Measurements from ENCODE around the gene GPATCH3. TPM values are rescaled to one million over a fixed set of nuclear protein-coding genes. Genes with fewer than 3 reads are reported as not detected.

GPATCH3 gene
- total and polyA plus RNA-seq, 2 of the 4 experiments (the other 2 are of a cell fraction): 5.2 to 8.0 TPM

DNA sequence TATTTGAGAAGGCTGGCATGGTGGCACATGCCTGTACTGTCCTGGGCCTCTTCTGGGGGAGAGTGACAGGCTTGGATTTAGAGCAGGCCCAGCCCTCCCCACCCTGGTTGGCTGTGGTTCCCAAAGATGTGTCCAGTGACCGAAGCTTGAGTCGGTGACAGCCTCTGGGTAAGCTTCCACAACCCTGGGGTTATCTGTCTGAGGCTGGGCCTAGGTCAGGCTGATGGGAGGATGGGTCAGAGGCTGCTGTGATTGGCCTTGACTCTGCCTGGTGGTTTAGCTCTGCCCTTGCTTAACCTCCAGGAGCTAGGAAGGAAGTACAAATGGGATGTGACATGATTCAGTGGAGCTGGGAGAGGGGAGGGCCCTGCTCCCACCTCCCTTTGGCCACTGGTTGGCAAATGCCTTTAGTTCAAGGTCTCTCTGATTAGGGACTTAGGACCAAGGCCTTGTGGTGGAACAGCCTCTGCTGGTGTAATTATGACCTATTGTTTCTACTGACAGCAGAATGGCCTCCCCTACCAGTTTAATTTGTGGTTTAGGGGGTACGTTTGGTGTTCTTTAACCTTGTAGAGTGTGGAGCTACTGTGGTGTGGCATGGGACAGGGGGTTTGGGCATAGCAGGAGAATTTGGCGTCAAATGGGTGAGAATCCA is 37.9 kb upstream of the GPATCH3 start:
- no peak overlapping the region for H3K27ac ChIP-seq (ENCODE audit: insufficient read depth, low read length)
- H2BK15ac ChIP-seq (ENCODE audit: low read depth, low read length): no peak overlapping the region
- H3K9ac ChIP-seq (ENCODE audit: low read depth, low read length): no peak overlapping the region
- no peak overlapping the region for H2AK9ac ChIP-seq (replicated peaks; ENCODE audit: low read depth, low read length, poor library complexity)
- H3K18ac ChIP-seq (ENCODE audit: low read depth, low read length): no peak overlapping the region
- H2AFZ ChIP-seq (replicated peaks; ENCODE audit: low read length, poor library complexity): no peak overlapping the region
- H3K4me1 ChIP-seq (ENCODE audit: control insufficient read depth, insufficient read depth, low read length): peaks cover 7% of the 10 kb centered on the region; the same call in 1 of the 2 replicates
- in situ Hi-C loops (cut with MboI; ENCODE audit: low sequenced_read_pairs) (no loop called here), dilution Hi-C loops (cut with HindIII; ENCODE audit: low sequenced_read_pairs, unreplicated experiment) (no loop called here), intact Hi-C loops (cut with micrococcal nuclease) (no loop called here)
- POLR2A ChIA-PET (ENCODE audit: unreplicated experiment): no interaction called here
- H3K4ac ChIP-seq (ENCODE audit: low read depth, low read length): no peak overlapping the region
- no peak overlapping the region for H4K5ac ChIP-seq (ENCODE audit: low read depth, low read length)
- no peak overlapping the region for H4K8ac ChIP-seq (ENCODE audit: low read depth in 2 of 2, low read length in 2 of 2)
- no peak overlapping the region for H2BK20ac ChIP-seq (ENCODE audit: low read depth, low read length)
- no peaks in the 10 kb centered on the region for H3K9me3 ChIP-seq (ENCODE audit: control insufficient read depth, insufficient read depth, low read length)
- no peaks in the 10 kb centered on the region for H4K20me1 ChIP-seq (ENCODE audit: insufficient read depth, low read length)
- H3K23ac ChIP-seq (ENCODE audit: low read depth, low read length): no peak overlapping the region
- TF ChIP-seq RCOR1 (IDR thresholded peaks at IDR 0.05; ENCODE audit: insufficient replicate concordance, low read length) (no peak), POLR2A (IDR thresholded peaks at IDR 0.05; ENCODE audit: low read depth, low read length) (no peak), MAFK (IDR thresholded peaks at IDR 0.05; ENCODE audit: low read depth, low read length) (no peak), CEBPB (IDR thresholded peaks at IDR 0.05; ENCODE audit: low read depth, low read length) (no peak), NFE2L2 (IDR thresholded peaks at IDR 0.05; ENCODE audit: low read depth, low read length) (no peak), BHLHE40 (IDR thresholded peaks at IDR 0.05; ENCODE audit: low read depth, low read length) (no peak), SMC3 (IDR thresholded peaks at IDR 0.05; ENCODE audit: low read depth, low read length) (no peak), CHD1 (IDR thresholded peaks at IDR 0.05; ENCODE audit: low read depth, low read length) (no peak), MAZ (IDR thresholded peaks at IDR 0.05; ENCODE audit: borderline replicate concordance, low read depth, low read length) (no peak), FOS (IDR thresholded peaks at IDR 0.05; ENCODE audit: low read depth, low read length) (no peak), RAD21 (IDR thresholded peaks at IDR 0.05; ENCODE audit: low read length) (no peak), RFX5 (IDR thresholded peaks at IDR 0.05; ENCODE audit: low read depth, low read length) (no peak), MXI1 (IDR thresholded peaks at IDR 0.05; ENCODE audit: borderline replicate concordance, low read depth, low read length) (no peak), CTCF (conservative IDR thresholded peaks at IDR 0.05; ENCODE audit: low read depth, low read length) (no peak)
- TF ChIP-seq, protein P1, sequence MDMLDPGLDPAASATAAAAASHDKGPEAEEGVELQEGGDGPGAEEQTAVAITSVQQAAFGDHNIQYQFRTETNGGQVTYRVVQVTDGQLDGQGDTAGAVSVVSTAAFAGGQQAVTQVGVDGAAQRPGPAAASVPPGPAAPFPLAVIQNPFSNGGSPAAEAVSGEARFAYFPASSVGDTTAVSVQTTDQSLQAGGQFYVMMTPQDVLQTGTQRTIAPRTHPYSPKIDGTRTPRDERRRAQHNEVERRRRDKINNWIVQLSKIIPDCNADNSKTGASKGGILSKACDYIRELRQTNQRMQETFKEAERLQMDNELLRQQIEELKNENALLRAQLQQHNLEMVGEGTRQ (IDR thresholded peaks at IDR 0.05; ENCODE audit: low read depth, low read length): no peak
- TF ChIP-seq, protein P2, sequence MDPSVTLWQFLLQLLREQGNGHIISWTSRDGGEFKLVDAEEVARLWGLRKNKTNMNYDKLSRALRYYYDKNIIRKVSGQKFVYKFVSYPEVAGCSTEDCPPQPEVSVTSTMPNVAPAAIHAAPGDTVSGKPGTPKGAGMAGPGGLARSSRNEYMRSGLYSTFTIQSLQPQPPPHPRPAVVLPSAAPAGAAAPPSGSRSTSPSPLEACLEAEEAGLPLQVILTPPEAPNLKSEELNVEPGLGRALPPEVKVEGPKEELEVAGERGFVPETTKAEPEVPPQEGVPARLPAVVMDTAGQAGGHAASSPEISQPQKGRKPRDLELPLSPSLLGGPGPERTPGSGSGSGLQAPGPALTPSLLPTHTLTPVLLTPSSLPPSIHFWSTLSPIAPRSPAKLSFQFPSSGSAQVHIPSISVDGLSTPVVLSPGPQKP (IDR thresholded peaks at IDR 0.05; ENCODE audit: borderline replicate concordance, low read depth, low read length): no peak
- no peak overlapping the region for H3K56ac ChIP-seq (ENCODE audit: extremely low read depth, insufficient read depth, low read length)
- no peak overlapping the region for H2AK5ac ChIP-seq (ENCODE audit: low read depth, low read length)
- no peak for DNase-seq
- peaks cover 32% of the 10 kb centered on the region for H3K36me3 ChIP-seq (ENCODE audit: control insufficient read depth, insufficient read depth, low read length)
- no peaks in the 10 kb centered on the region for H3K27me3 ChIP-seq (ENCODE audit: control insufficient read depth, insufficient read depth, low read length)
- H3K4me3 ChIP-seq (ENCODE audit: insufficient read depth, low read depth, low read length): no peak overlapping the region
- no TSS peak for BruUV-seq (replicated peaks)
- H3K9me1 ChIP-seq (ENCODE audit: insufficient read depth, low read length): peaks cover 20% of the 10 kb centered on the region
- H3K4me2 ChIP-seq (ENCODE audit: low read depth, low read length): no peak overlapping the region
- no peak overlapping the region for H2BK120ac ChIP-seq (ENCODE audit: low read depth, low read length)
- peaks cover 20 to 58% of the 10 kb centered on the region in 2 experiments for H3K79me1 ChIP-seq (ENCODE audit: low read depth in 1 of 2, low read length in 2 of 2)
- 100% methylated on average over 2 of the region's 4 CpGs; no CpG with 5 or more reads in 1 of the 2 experiments for WGBS, 2 experiments (ENCODE audit: extremely low coverage in 2 of 2, insufficient read length in 1 of 2)
- peak; percentile 12; the same call in 1 of the 2 replicates for ATAC-seq (ENCODE audit: low read depth)
- CTCF ChIA-PET: no interaction called here
- H4K91ac ChIP-seq (ENCODE audit: insufficient read depth, low read depth, low read length): no peak overlapping the region
- no peak overlapping the region for H3K14ac ChIP-seq (replicated peaks; ENCODE audit: low read depth, low read length)
- H2BK5ac ChIP-seq (ENCODE audit: low read depth, low read length, poor library complexity, severe bottlenecking): no peak overlapping the region

All from IMR-90 (cell line).